DOHH2 (cell line): Measurements from ENCODE around the gene ITPRID2.

ENCODE experiments used
- EZH2phosphoT487 ChIP-seq: fragments of 200-600 bp; sonication (generic); IDR thresholded peaks from 2 replicates; pipeline ENCODE4 v1.6.1; 2017; ENCODE audit warnings: borderline replicate concordance, mild to moderate bottlenecking, antibody characterized with exemption, low read length, moderate library complexity, mixed read lengths
- TF ChIP-seq, protein P1 (sequence below): fragments of 200-600 bp; sonication (generic); IDR thresholded peaks from one replicate; pipeline ENCODE4 v1.5.1; 2014; ENCODE audit warnings: antibody characterized with exemption, mild to moderate bottlenecking, low read depth, low read length; ENCODE audit not compliant: poor library complexity, severe bottlenecking

DNA sequence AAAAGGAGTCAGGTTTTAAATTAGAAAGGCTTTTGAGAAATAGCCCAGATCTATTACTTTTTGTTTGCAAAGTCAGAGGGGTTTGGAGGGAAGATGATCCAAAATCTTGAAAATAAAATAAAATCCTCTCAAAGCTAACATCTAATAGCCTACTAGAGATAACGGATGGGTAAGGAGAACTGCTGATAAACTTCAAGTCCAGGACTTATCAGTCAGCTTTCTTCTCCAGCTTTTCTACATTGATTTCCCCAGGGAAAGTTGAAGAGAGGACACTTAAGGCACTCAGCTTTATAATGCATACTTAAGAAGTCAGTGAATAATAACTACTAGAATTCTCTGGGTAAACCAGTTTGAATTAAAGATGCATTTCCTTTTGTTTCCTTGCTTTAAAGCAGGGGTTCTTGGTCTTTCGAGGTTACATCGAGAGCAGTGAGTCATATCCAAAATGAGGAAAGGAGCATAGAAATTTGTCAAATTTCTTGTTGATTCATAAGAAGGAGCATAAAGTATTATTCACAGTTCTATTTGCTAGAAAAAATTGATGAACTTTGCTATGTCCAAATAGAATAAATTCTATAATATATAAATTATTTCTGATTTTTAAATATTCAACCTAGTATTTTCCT, 43.2 kb upstream of the ITPRID2 start:
- TF ChIP-seq, protein P1, sequence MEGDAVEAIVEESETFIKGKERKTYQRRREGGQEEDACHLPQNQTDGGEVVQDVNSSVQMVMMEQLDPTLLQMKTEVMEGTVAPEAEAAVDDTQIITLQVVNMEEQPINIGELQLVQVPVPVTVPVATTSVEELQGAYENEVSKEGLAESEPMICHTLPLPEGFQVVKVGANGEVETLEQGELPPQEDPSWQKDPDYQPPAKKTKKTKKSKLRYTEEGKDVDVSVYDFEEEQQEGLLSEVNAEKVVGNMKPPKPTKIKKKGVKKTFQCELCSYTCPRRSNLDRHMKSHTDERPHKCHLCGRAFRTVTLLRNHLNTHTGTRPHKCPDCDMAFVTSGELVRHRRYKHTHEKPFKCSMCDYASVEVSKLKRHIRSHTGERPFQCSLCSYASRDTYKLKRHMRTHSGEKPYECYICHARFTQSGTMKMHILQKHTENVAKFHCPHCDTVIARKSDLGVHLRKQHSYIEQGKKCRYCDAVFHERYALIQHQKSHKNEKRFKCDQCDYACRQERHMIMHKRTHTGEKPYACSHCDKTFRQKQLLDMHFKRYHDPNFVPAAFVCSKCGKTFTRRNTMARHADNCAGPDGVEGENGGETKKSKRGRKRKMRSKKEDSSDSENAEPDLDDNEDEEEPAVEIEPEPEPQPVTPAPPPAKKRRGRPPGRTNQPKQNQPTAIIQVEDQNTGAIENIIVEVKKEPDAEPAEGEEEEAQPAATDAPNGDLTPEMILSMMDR: no peak
- no peak for TF ChIP-seq EZH2phosphoT487
